ENCODE data around the gene PERCC1. TPM values are rescaled to one million over a fixed set of nuclear protein-coding genes. Genes with fewer than 3 reads are reported as not detected.

Gene PERCC1
- total and polyA plus RNA-seq, 11 donors, result 0.11 to 0.60 (median 0.34) TPM; not detected in 6

DNA sequence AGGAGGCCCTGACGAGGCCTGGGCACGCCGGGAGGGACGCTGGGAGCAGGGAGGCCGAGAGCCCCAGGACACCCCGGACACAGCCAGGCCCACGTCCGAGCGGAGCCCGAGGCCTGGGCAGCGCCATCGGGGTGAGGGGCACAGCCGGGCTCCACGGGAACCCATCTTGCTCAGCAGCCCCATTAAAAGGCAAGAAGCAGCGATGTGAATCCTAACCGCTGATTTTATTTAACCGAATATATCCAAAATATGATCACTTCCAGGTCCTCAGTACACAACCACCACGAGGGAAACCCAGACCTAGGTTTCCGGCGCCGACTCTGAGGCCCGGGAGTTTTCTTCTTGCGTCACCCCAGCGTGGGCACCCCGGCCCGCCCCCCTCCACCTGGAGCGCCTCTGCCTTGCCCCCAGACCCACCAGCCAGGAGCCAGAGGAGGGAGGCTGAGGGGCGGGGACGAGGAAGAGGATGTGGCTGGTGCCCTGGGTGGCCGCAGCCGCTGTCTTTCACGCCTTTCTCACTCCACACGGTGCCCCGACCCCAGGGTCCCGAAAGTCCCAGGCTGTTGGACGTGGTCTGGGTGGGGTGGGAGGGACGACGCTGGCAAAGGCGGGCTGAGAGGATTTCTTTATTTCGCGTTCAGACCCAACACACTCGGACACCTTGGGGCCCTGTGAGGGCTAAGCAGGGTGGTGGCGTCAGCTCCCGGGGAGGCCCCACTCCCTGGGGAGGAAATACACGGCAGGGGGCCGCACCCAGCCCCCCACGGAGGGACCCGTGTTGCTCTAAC lies 14.0 kb downstream of the PERCC1 start:
- intact Hi-C loops (cut with DNase I), result no loop called here
- WGBS, 4 donors, result 87 to 92% (median 89%) methylated on average over 32 to 48 of the region's 48 CpGs
- TF ChIP-seq, protein P1, sequence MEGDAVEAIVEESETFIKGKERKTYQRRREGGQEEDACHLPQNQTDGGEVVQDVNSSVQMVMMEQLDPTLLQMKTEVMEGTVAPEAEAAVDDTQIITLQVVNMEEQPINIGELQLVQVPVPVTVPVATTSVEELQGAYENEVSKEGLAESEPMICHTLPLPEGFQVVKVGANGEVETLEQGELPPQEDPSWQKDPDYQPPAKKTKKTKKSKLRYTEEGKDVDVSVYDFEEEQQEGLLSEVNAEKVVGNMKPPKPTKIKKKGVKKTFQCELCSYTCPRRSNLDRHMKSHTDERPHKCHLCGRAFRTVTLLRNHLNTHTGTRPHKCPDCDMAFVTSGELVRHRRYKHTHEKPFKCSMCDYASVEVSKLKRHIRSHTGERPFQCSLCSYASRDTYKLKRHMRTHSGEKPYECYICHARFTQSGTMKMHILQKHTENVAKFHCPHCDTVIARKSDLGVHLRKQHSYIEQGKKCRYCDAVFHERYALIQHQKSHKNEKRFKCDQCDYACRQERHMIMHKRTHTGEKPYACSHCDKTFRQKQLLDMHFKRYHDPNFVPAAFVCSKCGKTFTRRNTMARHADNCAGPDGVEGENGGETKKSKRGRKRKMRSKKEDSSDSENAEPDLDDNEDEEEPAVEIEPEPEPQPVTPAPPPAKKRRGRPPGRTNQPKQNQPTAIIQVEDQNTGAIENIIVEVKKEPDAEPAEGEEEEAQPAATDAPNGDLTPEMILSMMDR (IDR thresholded peaks at IDR 0.05), result no peak
- TF ChIP-seq POLR2A (IDR thresholded peaks at IDR 0.05), result no peak
- H3K27ac ChIP-seq, result no peak overlapping the region
- ATAC-seq (no peak), DNase-seq (no peak)
- H3K9me3 ChIP-seq, result no peaks in the 10 kb centered on the region
- H3K4me3 ChIP-seq, result no peak overlapping the region
- no peaks in the 10 kb centered on the region for H3K4me1 ChIP-seq
- peaks cover 0 to 48% (median 34%) of the 10 kb centered on the region in 9 donors for H3K36me3 ChIP-seq
- H3K27me3 ChIP-seq, result no peaks in the 10 kb centered on the region

DNA sequence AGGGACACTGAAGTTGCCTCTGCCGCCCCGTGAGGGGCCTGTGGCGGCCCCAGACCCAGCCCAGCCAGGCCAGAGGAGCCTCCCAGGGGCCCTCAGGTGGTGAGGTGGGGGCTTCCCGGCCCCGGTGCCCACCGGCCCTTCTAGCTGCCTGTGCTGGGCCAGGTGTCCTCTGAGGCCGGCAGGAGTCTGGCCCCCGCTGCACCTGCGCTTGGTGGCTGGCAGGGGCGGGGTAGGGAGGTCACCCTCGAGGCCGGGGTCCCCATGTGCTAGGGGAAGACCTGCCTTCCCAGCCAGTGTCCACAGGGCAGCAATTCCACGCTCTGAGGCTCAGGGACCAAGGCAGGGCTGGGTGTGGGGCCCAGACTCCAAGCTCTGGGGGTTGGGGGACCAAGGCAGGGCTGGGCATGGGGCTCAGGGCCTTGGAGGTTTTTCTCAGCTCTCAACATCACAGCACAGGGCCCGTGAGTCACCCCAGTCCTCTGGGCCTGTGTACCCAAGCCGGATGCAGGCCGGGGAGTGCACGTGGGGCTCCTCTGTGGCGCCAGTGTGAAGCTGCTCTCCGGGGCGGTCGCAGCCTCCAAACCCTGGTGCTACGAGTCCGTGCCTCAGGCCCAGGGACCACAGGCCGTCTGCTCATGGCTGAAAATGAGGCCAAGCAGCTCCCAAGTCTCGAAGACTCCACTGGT lies 14.8 kb downstream of the PERCC1 start:
- H3K27me3 ChIP-seq, result no peaks in the 10 kb centered on the region
- ATAC-seq (no peak), DNase-seq (no peak)
- H3K4me3 ChIP-seq, result no peak overlapping the region
- H3K27ac ChIP-seq, result no peak overlapping the region
- no peaks in the 10 kb centered on the region for H3K4me1 ChIP-seq
- peaks cover 0 to 55% (median 38%) of the 10 kb centered on the region in 9 donors for H3K36me3 ChIP-seq
- WGBS, 4 donors, result 90 to 97% (median 91%) methylated on average over 12 to 25 of the region's 25 CpGs
- TF ChIP-seq, protein P1 (IDR thresholded peaks at IDR 0.05), result no peak
- TF ChIP-seq POLR2A (IDR thresholded peaks at IDR 0.05), result no peak
- intact Hi-C loops (cut with DNase I), result no loop called here
- no peaks in the 10 kb centered on the region for H3K9me3 ChIP-seq

DNA sequence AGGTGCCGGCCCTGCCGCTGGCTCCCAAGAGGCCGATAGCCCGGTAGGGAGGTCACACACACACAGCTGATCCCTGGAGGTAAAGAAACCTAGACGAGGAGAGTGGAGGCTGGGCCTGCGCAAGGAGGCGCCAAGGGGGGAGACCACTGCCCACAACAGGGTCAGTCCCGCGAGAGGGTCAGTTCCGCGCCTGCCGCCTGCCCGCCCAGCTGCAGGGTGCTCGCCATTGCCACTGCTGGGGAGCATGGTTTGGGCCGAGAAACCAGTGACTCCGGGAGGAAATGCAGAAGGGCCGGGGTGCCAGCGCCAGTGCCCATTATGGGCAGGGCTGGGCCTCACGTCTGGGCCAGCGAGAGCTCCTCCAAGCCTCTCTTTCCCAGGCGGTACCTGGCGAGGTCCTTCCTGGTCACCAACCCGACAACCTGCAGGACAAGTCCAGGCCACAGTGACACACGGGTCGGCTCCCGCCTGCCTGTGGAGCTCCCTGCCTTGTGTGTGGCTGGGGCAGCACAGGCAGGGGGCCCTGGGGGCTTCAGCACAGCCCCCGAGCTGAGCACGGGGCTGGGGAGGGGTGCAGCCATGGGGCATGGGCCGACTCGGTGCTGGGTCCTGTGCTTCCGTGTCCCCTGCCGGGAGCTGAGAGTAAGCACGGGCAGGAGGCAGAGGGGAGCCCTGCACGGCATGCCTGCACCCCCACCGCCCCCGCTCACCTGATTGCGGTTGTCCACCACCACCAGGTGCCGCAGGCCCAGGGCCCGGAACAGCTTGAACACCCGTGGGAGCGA lies 15.6 kb downstream of the PERCC1 start:
- Histone ChIP-seq H3K4me3 (no peak overlapping the region), H3K36me3 (peaks cover 0 to 63% (median 47%) of the 10 kb centered on the region in 9 donors), H3K9me3 (no peaks in the 10 kb centered on the region), H3K4me1 (no peaks in the 10 kb centered on the region), H3K27me3 (no peaks in the 10 kb centered on the region), H3K27ac (no peak overlapping the region)
- ATAC-seq, result no peak
- TF ChIP-seq, protein P1 (IDR thresholded peaks at IDR 0.05), result no peak
- intact Hi-C loops (cut with DNase I), result no loop called here
- WGBS, 4 donors, result 80 to 95% (median 93%) methylated on average over 1 to 41 of the region's 41 CpGs
- no peak for DNase-seq

DNA sequence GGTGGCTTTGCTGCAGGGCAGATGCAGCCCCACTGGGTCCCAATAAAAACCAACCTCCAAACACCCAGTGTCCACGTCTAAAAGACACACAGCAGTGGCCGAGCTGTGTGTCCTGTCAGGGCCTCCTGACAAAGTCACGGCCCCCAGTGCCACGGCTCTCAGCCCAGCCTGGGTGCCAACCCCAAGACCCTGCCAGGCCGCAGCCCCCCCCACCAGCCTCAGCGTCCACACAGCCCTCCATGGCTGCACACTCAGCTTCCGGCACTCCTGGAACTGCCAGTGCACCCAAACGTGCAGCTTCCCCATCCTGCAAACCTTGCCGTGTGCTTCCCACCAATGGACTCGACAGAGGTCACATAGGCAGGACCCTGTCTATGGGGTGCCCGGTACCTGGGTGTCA lies 17.1 kb downstream of the PERCC1 start:
- no peak for DNase-seq

More for the DNA sequence above, 17.1 kb downstream of the PERCC1 start:
- Histone ChIP-seq H3K4me3 (no peak overlapping the region), H3K27ac (no peak overlapping the region), H3K9me3 (no peaks in the 10 kb centered on the region), H3K27me3 (no peaks in the 10 kb centered on the region), H3K36me3 (peaks cover 0 to 78% (median 59%) of the 10 kb centered on the region in 9 donors), H3K4me1 (no peaks in the 10 kb centered on the region)
- ATAC-seq, result no peak
- intact Hi-C loops (cut with DNase I), result no loop called here
- WGBS, 4 donors, result 94 to 97% (median 95%) methylated on average over 6 to 11 of the region's 11 CpGs
- TF ChIP-seq, protein P1 (IDR thresholded peaks at IDR 0.05), result no peak
- TF ChIP-seq POLR2A (IDR thresholded peaks at IDR 0.05), result no peak
